ENCODE data around the gene ZFP62.

The ZFP62 gene

GRCh38 chr5:180815293-180815917, 45.7 kb downstream of the ZFP62 start:
- no peak for TF ChIP-seq CTCF (IDR thresholded peaks at IDR 0.05; ENCODE audit: low read depth, low read length)
- H3K4me3 ChIP-seq (ENCODE audit: low read depth, low read length): no peak overlapping the region

- H3K4me3 ChIP-seq (ENCODE audit: low read depth, low read length): no peak overlapping the region
- TF ChIP-seq CTCF (IDR thresholded peaks at IDR 0.05; ENCODE audit: low read depth, low read length): no peak
These were observed 47.7 kb downstream of the ZFP62 start for GRCh38 chr5:180813420-180813819.

- no peak for TF ChIP-seq CTCF (IDR thresholded peaks at IDR 0.05; ENCODE audit: low read depth, low read length)
- H3K4me3 ChIP-seq (ENCODE audit: low read depth, low read length): no peak overlapping the region
These were observed 49.4 kb downstream of the ZFP62 start for GRCh38 chr5:180811623-180812124.

- H3K4me3 ChIP-seq (ENCODE audit: low read depth, low read length): peak overlapping the region; percentile 75
- no peak for TF ChIP-seq CTCF (IDR thresholded peaks at IDR 0.05; ENCODE audit: low read depth, low read length)
These were observed 50.0 kb downstream of the ZFP62 start for GRCh38 chr5:180810959-180811622.

GRCh38 chr5:180810210-180810958, 50.7 kb downstream of the ZFP62 start:
- H3K4me3 ChIP-seq (ENCODE audit: low read depth, low read length): peak overlapping the region; percentile 75
- no peak for TF ChIP-seq CTCF (IDR thresholded peaks at IDR 0.05; ENCODE audit: low read depth, low read length)

GRCh38 chr5:180809403-180810209, 51.5 kb downstream of the ZFP62 start:
- TF ChIP-seq CTCF (IDR thresholded peaks at IDR 0.05; ENCODE audit: low read depth, low read length): no peak
- peak overlapping the region; percentile 75 for H3K4me3 ChIP-seq (ENCODE audit: low read depth, low read length)

Measured in WI38 (cell line).